Measurements from ENCODE around the gene KCNIP1. TPM values are rescaled to one million over a fixed set of nuclear protein-coding genes. Genes with fewer than 3 reads are reported as not detected.

Gene KCNIP1
- total RNA-seq, 1 donor = not detected

DNA sequence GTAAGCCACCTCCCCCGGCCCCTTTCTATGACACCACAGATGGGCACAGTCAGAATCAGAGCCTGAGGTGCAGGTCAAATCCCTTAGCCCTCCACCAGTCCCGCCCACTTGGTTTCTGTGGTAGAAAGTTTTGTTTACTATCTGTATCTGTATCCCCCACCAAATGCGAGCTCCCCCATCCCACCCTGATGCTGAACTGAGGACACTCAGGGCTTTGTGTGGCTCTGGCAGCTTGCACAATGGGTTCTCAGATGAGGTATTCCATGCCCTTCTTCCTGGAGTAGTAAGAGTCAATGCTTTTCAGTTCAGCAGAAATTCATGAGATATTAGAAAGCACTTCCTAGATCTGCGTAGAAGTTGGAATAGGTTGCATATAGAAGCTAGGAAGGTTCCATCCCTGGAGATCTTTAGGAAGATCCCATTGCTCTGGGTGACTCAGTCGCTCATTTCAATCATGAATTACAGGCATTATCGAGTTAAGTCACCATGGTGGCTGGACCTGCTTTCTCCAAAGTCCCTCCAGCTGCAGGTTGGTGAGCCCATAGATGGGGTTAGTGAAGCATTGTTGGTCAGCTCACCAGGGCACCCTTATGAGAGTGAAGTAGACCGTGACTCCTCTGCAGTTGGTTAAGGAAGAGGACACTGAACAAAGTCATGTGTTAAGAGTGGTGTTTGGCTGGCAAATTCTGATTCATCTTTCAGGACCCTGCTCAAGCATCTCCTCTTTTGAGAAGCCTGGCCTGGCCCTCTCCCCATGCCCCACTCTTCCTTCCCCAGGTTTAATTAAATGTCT is 10.6 kb upstream of the KCNIP1 start:
- no peaks in the 10 kb centered on the region for H3K27me3 ChIP-seq (ENCODE audit: insufficient read depth, low read length)
- H3K9me3 ChIP-seq (ENCODE audit: low read depth, low read length) = no peaks in the 10 kb centered on the region
- H3K4me3 ChIP-seq (ENCODE audit: low read length) = no peak overlapping the region
- H3K4me1 ChIP-seq (ENCODE audit: insufficient read depth, low read length) = peaks cover 20% of the 10 kb centered on the region

GRCh38 chr5:170494041-170494440 is 9.8 kb upstream of the KCNIP1 start:
- Histone ChIP-seq H3K4me1 (ENCODE audit: insufficient read depth, low read length) (peaks cover 20% of the 10 kb centered on the region), H3K4me3 (ENCODE audit: low read length) (no peak overlapping the region), H3K9me3 (ENCODE audit: low read depth, low read length) (no peaks in the 10 kb centered on the region), H3K27me3 (ENCODE audit: insufficient read depth, low read length) (no peaks in the 10 kb centered on the region)

DNA sequence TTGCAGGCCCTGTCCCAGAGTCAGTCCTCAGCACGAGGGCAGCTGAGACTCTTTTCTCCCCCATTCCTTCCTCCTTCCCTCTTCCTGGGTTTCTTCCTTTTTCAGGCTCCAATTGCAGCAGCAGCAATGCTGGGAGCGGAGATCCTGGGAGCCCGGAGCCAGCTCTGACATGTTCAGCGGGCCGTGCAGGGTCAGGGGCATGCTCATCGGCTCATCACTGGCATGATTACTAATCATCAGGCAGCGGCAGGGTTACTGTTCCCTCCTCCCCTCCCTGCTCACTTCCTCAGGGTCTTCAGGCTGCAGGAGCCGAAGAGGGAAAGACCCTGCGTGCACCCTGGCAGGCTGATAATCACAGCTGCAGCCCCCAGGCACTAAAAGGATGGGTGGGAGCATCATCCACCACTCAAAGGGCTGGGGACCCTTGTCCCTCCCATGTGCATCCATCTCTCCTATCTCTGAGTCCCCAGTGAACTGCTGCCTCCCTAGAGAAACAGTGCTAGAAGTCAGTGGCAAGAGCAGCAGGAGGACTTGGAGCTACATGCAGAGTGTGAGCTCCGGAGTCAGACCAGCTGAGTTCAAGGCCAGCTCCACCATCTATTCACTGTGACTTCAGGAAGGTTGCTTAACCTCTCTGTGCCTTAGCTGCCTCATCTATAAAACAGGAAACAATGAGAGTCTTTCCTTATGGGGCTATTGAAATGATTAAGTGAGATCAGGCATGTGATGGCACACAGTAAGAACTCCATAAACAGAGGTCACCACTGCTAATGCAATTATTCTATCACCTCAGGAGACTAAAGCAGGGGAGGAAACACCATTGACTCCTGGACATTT is 7.8 kb upstream of the KCNIP1 start:
- H3K9me3 ChIP-seq (ENCODE audit: low read depth, low read length) = no peaks in the 10 kb centered on the region
- peaks cover 14% of the 10 kb centered on the region for H3K4me1 ChIP-seq (ENCODE audit: insufficient read depth, low read length)
- H3K4me3 ChIP-seq (ENCODE audit: low read length) = no peak overlapping the region
- H3K27me3 ChIP-seq (ENCODE audit: insufficient read depth, low read length) = no peaks in the 10 kb centered on the region

DNA sequence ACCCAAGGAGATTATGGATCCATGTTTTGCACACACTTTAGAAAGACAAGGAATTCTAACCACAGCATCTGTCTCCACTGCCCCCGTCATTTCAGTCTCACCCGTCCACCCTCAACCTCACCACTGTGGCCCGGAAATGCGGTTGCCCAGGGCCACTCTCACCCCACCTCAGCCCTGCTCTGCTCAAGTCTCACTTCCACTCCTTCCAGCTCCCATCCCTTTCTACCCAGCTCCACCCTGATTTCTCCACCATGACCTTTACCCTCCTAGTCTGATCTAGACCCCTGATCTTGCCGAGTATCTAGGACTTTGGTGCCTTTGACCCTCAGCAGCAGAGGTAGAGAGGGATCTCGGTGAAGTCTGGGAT is 7.2 kb upstream of the KCNIP1 start:
- no peak overlapping the region for H3K4me3 ChIP-seq (ENCODE audit: low read length)

GRCh38 chr5:170497311-170498038 is 6.3 kb upstream of the KCNIP1 start:
- Histone ChIP-seq H3K4me3 (ENCODE audit: low read length) (no peak overlapping the region), H3K4me1 (ENCODE audit: insufficient read depth, low read length) (peaks cover 5% of the 10 kb centered on the region), H3K27me3 (ENCODE audit: insufficient read depth, low read length) (no peaks in the 10 kb centered on the region), H3K9me3 (ENCODE audit: low read depth, low read length) (no peaks in the 10 kb centered on the region)

More for the DNA sequence above, 7.2 kb upstream of the KCNIP1 start:
- H3K4me1 ChIP-seq (ENCODE audit: insufficient read depth, low read length) = peaks cover 8% of the 10 kb centered on the region
- no peaks in the 10 kb centered on the region for H3K9me3 ChIP-seq (ENCODE audit: low read depth, low read length)
- H3K27me3 ChIP-seq (ENCODE audit: insufficient read depth, low read length) = no peaks in the 10 kb centered on the region

- no peak overlapping the region for H3K4me3 ChIP-seq (ENCODE audit: low read length)
- H3K27me3 ChIP-seq (ENCODE audit: insufficient read depth, low read length) = peaks cover 5% of the 10 kb centered on the region
- peaks cover 5% of the 10 kb centered on the region for H3K4me1 ChIP-seq (ENCODE audit: insufficient read depth, low read length)
- no peaks in the 10 kb centered on the region for H3K9me3 ChIP-seq (ENCODE audit: low read depth, low read length)
Observed at GRCh38 chr5:170498811-170499351, 4.9 kb upstream of the KCNIP1 start.

- H3K27me3 ChIP-seq (ENCODE audit: insufficient read depth, low read length) = peaks cover 11% of the 10 kb centered on the region
- no peaks in the 10 kb centered on the region for H3K9me3 ChIP-seq (ENCODE audit: low read depth, low read length)
- H3K4me3 ChIP-seq (ENCODE audit: low read length) = no peak overlapping the region
- H3K4me1 ChIP-seq (ENCODE audit: insufficient read depth, low read length) = peaks cover 5% of the 10 kb centered on the region
Observed at GRCh38 chr5:170499621-170500020, 4.2 kb upstream of the KCNIP1 start.

DNA sequence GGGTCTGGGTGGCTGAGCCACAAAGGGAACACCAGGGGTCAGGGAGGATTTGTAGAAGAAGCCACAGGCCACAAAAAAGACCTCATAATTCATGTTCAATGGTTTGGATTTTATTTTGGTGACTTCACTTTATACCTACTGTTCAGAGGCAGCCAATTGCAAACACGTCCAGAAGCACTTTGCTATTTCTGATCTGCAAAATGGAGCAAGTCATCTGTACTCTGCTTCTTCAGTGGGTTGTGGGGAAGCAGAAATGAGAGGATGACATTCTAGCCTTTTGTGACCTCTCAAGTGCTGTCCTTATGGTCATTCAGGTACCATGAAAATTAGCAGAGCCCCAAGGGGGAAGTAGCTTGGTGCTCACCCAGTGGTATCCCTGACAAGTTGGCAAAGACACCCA is 2.5 kb upstream of the KCNIP1 start:
- Histone ChIP-seq H3K4me1 (ENCODE audit: insufficient read depth, low read length) (peaks cover 5% of the 10 kb centered on the region), H3K4me3 (ENCODE audit: low read length) (no peak overlapping the region), H3K27me3 (ENCODE audit: insufficient read depth, low read length) (peaks cover 26% of the 10 kb centered on the region), H3K9me3 (ENCODE audit: low read depth, low read length) (no peaks in the 10 kb centered on the region)

DNA sequence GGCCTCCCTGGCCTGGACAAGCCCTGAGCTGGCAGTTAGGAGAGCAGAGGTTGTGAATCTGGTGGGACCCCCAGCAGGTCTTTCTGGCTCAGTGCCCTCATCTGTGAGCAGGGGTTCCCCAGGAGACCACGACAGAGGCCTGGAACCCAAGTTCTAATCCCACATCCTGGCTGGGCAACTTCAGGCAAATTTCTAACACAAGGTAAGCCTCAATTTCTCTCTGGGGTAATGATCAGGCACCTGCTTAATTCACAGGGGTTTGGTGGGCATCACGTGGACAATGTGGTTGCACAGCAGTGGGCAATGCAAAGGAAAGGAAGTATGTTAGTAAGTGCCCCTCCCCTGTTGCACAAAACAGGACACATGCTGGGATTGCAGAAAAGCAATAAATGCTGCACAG is 1.9 kb upstream of the KCNIP1 start:
- peaks cover 30% of the 10 kb centered on the region for H3K27me3 ChIP-seq (ENCODE audit: insufficient read depth, low read length)
- H3K4me1 ChIP-seq (ENCODE audit: insufficient read depth, low read length) = peaks cover 5% of the 10 kb centered on the region
- no peaks in the 10 kb centered on the region for H3K9me3 ChIP-seq (ENCODE audit: low read depth, low read length)
- no peak overlapping the region for H3K4me3 ChIP-seq (ENCODE audit: low read length)

DNA sequence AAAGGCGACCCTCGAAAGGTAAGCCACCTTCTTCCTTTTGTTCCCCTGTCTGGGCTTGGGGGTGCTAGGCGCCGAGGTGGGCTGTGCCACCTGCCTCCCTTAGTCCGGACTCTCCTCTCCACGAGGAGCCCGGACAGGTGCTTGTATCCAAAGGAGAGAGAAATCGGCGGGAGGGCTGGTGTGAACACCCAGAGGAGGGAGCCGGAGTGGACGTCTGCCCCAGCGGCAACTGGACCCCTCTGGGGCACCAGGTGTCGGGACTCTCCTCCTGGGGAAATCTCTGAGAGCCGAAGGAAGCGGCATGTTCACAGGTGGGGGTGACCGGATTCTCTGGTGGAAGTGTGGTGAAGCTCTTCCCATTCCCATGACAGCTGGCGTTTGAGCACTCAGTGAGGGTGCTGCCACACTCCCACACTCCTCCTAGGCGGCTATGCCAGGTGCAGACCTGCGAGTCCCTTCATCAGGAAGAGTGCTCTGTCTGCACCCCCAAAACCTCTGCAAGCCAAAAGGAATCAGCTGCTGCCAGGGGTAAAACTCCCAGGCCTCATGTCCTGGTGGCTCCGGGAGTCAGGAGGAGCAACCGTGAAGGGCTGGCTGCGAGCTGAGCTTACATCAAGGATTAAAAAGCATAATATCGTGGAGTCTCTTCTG is 921 bp downstream of the KCNIP1 start:
- Histone ChIP-seq H3K27me3 (ENCODE audit: insufficient read depth, low read length) (peaks cover 35% of the 10 kb centered on the region), H3K9me3 (ENCODE audit: low read depth, low read length) (no peaks in the 10 kb centered on the region), H3K4me1 (ENCODE audit: insufficient read depth, low read length) (peaks cover 5% of the 10 kb centered on the region), H3K4me3 (ENCODE audit: low read length) (no peak overlapping the region)

GRCh38 chr5:170508036-170508435 is 4.2 kb downstream of the KCNIP1 start:
- Histone ChIP-seq H3K27me3 (ENCODE audit: insufficient read depth, low read length) (peaks cover 33% of the 10 kb centered on the region), H3K4me3 (ENCODE audit: low read length) (no peak overlapping the region), H3K9me3 (ENCODE audit: low read depth, low read length) (no peaks in the 10 kb centered on the region), H3K4me1 (ENCODE audit: insufficient read depth, low read length) (no peaks in the 10 kb centered on the region)

DNA sequence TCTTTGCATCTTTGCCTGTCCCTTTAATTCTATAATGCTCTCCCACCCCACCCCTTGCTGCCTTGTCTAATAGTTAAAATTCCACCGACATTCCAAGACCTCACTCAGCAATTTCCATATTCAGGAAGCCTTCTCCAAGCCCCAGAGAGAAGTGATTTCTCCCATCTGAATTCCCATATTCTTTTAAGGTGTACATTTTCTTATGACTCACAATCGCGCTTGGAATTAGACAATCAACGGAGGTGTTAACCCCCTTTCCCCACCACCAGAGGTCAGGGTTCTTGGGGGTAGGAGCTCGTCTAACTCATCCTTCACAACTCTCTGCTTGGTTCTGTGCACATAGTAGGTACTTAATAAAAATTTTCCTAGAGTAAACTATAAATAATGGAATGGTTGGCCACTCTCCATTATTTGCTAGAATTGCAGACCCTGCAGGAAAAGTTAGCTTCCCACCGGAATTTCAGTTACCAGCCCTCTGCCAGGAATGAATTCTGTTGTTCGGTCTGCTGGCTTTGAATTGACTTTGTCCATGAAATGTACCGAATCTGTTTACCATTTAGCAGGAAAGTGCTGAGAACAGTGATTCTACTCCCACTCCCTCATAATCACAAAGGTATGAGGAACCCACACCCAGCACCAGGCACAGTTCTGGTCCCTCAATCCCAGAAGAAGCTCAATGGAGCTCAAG is 5.0 kb downstream of the KCNIP1 start:
- peaks cover 30% of the 10 kb centered on the region for H3K27me3 ChIP-seq (ENCODE audit: insufficient read depth, low read length)
- H3K9me3 ChIP-seq (ENCODE audit: low read depth, low read length) = no peaks in the 10 kb centered on the region
- H3K4me3 ChIP-seq (ENCODE audit: low read length) = no peak overlapping the region
- no peaks in the 10 kb centered on the region for H3K4me1 ChIP-seq (ENCODE audit: insufficient read depth, low read length)

GRCh38 chr5:170509348-170509660 is 5.5 kb downstream of the KCNIP1 start:
- Histone ChIP-seq H3K4me3 (ENCODE audit: low read length) (no peak overlapping the region), H3K9me3 (ENCODE audit: low read depth, low read length) (no peaks in the 10 kb centered on the region), H3K4me1 (ENCODE audit: insufficient read depth, low read length) (no peaks in the 10 kb centered on the region)

DNA sequence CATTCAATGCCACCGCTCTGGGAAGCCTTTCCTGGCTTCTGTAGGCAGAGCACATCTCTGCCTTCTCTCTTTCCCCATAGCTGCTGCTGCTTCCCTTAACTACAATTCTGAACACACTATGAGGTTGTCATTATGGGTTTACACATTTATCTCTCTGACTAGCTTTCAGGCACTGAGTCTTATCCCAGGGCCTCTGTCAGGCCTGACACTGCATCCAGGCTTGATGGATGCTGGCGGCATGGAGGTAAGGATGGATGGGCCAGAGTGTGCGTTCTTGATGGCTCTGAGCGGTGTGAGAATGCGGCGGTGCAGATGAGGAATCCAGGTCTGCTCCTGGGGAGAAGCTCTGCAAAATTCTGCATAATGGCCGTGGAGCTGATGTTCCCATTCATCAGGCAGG is 6.3 kb downstream of the KCNIP1 start:
- Histone ChIP-seq H3K4me3 (ENCODE audit: low read length) (no peak overlapping the region), H3K4me1 (ENCODE audit: insufficient read depth, low read length) (no peaks in the 10 kb centered on the region), H3K27me3 (ENCODE audit: insufficient read depth, low read length) (peaks cover 20% of the 10 kb centered on the region), H3K9me3 (ENCODE audit: low read depth, low read length) (no peaks in the 10 kb centered on the region)

More at GRCh38 chr5:170509348-170509660, 5.5 kb downstream of the KCNIP1 start:
- peaks cover 28% of the 10 kb centered on the region for H3K27me3 ChIP-seq (ENCODE audit: insufficient read depth, low read length)

Data from mononuclear cell (primary cell).